NCI-H1092 treated with DMSO at 0.1 percent for 48 hours (cell line): ENCODE measurements around the gene NSMCE1.

Experiments
- DNase-seq: peaks from one replicate; lab custom pipeline; 2025; lab: John Stamatoyannopoulos, UW

The NSMCE1 gene

GRCh38 chr16:27242868-27243590 lies 25.5 kb downstream of the NSMCE1 start:
- DNase-seq, result no peak

GRCh38 chr16:27242398-27242797 lies 26.2 kb downstream of the NSMCE1 start:
- DNase-seq, result no peak

GRCh38 chr16:27241658-27242057 lies 26.9 kb downstream of the NSMCE1 start:
- no peak for DNase-seq

- DNase-seq, result no peak
These were observed 27.5 kb downstream of the NSMCE1 start for GRCh38 chr16:27240948-27241531.

- no peak for DNase-seq
These were observed 28.5 kb downstream of the NSMCE1 start for GRCh38 chr16:27239906-27240655.

GRCh38 chr16:27239026-27239425 lies 29.5 kb downstream of the NSMCE1 start:
- no peak for DNase-seq

GRCh38 chr16:27238591-27238990 lies 30.0 kb downstream of the NSMCE1 start:
- no peak for DNase-seq

GRCh38 chr16:27238016-27238587 lies 30.5 kb downstream of the NSMCE1 start:
- DNase-seq, result no peak

GRCh38 chr16:27237219-27238015 lies 31.2 kb downstream of the NSMCE1 start:
- no peak for DNase-seq

GRCh38 chr16:27236635-27237218 lies 31.8 kb downstream of the NSMCE1 start:
- no peak for DNase-seq

- DNase-seq, result no peak
These were observed 32.7 kb downstream of the NSMCE1 start for GRCh38 chr16:27235938-27236245.

- DNase-seq, result peak; percentile 90
These were observed 33.3 kb downstream of the NSMCE1 start for GRCh38 chr16:27235055-27235937.

- DNase-seq, result no peak
These were observed 34.0 kb downstream of the NSMCE1 start for GRCh38 chr16:27234603-27235002.

- no peak for DNase-seq
These were observed 34.4 kb downstream of the NSMCE1 start for GRCh38 chr16:27234171-27234570.

- no peak for DNase-seq
These were observed 34.8 kb downstream of the NSMCE1 start for GRCh38 chr16:27233731-27234130.

GRCh38 chr16:27232901-27233625 lies 35.5 kb downstream of the NSMCE1 start:
- no peak for DNase-seq

GRCh38 chr16:27232061-27232900 lies 36.3 kb downstream of the NSMCE1 start:
- no peak for DNase-seq

GRCh38 chr16:27231692-27232060 lies 36.9 kb downstream of the NSMCE1 start:
- DNase-seq, result no peak

GRCh38 chr16:27230562-27231001 lies 38.0 kb downstream of the NSMCE1 start:
- DNase-seq, result no peak
